GM18858 (cell line): ENCODE data around the gene PPP2R5A.
"Not testable (repeated sequence)": the region's sequence is repeated elsewhere in the genome, so short reads cannot be mapped to it uniquely, and the experiment has no call there.

Experiments used
- ATAC-seq: cut with Tn5 transposase; IDR thresholded peaks from one replicate; pipeline ENCODE4 v1.9.1; 2021; ENCODE audit not compliant: unreplicated experiment

The PPP2R5A gene

GRCh38 chr1:212295579-212295978, 10.4 kb downstream of the PPP2R5A start:
- ATAC-seq = no peak

GRCh38 chr1:212297338-212297737, 12.1 kb downstream of the PPP2R5A start:
- no peak for ATAC-seq

GRCh38 chr1:212301580-212301979, 16.4 kb downstream of the PPP2R5A start:
- ATAC-seq = no peak

GRCh38 chr1:212302745-212303383, 17.7 kb downstream of the PPP2R5A start:
- no peak for ATAC-seq

- no peak for ATAC-seq
Observed at GRCh38 chr1:212305342-212305741, 20.1 kb downstream of the PPP2R5A start.

- not testable (repeated sequence) for ATAC-seq
Observed at GRCh38 chr1:212305984-212306452, 20.8 kb downstream of the PPP2R5A start.

- no peak for ATAC-seq
Observed at GRCh38 chr1:212309967-212310366, 24.8 kb downstream of the PPP2R5A start.

GRCh38 chr1:212310383-212310782, 25.2 kb downstream of the PPP2R5A start:
- ATAC-seq = no peak

- ATAC-seq = no peak
Observed at GRCh38 chr1:212311836-212312497, 26.8 kb downstream of the PPP2R5A start.

- ATAC-seq = no peak
Observed at GRCh38 chr1:212313616-212314015, 28.4 kb downstream of the PPP2R5A start.

- no peak for ATAC-seq
Observed at GRCh38 chr1:212315184-212315583, 30.0 kb downstream of the PPP2R5A start.

- ATAC-seq = no peak
Observed at GRCh38 chr1:212315907-212316306, 30.7 kb downstream of the PPP2R5A start.

GRCh38 chr1:212317916-212318315, 32.7 kb downstream of the PPP2R5A start:
- no peak for ATAC-seq

GRCh38 chr1:212321031-212321430, 35.8 kb downstream of the PPP2R5A start:
- not testable (repeated sequence) for ATAC-seq

- no peak for ATAC-seq
Observed at GRCh38 chr1:212323066-212323465, 37.9 kb downstream of the PPP2R5A start.

- ATAC-seq = no peak
Observed at GRCh38 chr1:212326541-212326940, 41.3 kb downstream of the PPP2R5A start.

GRCh38 chr1:212328248-212328647, 43.0 kb downstream of the PPP2R5A start:
- ATAC-seq = no peak

- no peak for ATAC-seq
Observed at GRCh38 chr1:212329105-212329504, 43.9 kb downstream of the PPP2R5A start.

- no peak for ATAC-seq
Observed at GRCh38 chr1:212341090-212341489, 55.9 kb downstream of the PPP2R5A start.

- no peak for ATAC-seq
Observed at GRCh38 chr1:212344905-212345304, 59.7 kb downstream of the PPP2R5A start.

GRCh38 chr1:212346601-212347000, 61.4 kb downstream of the PPP2R5A start:
- ATAC-seq = no peak

GRCh38 chr1:212351588-212352362, 66.6 kb downstream of the PPP2R5A start:
- no peak for ATAC-seq
